WTC11 (cell line): Measurements from ENCODE around the gene EVC2. TPM values are rescaled to one million over a fixed set of nuclear protein-coding genes. Genes with fewer than 3 reads are reported as not detected.

Experiments
- ATAC-seq: fragments of 200-7000 bp; cut with Tn5 transposase; 2 replicates; pipeline ENCODE4 v1.10.0; 2021; ENCODE audit warnings: mild to moderate bottlenecking, moderate library complexity
- CTCF ChIA-PET: fragments of 300-600 bp; sonication (Branson Sonifier 250); formaldehyde crosslinking; loops from one replicate; lab custom pipeline; 2021; ENCODE audit warnings: antibody characterized with exemption; lab: Charles Lee
- POLR2A ChIA-PET: fragments of 350-600 bp; sonication (Branson Sonifier 250); formaldehyde crosslinking; loops from one replicate; lab custom pipeline; 2021; ENCODE audit warnings: antibody characterized with exemption; lab: Charles Lee
- DNase-seq: peaks from one replicate; pipeline ENCODE4 v3.0.0; 2021; ENCODE audit warnings: low spot score
- H3K27ac Mint-ChIP-seq: 2 replicates; pipeline ENCODE4 v1.8.0; 2021; ENCODE audit warnings: mixed read lengths
- H3K27me3 Mint-ChIP-seq: 2 replicates; pipeline ENCODE4 v1.8.0; 2021; ENCODE audit warnings: low read depth, mild to moderate bottlenecking, moderate library complexity, mixed read lengths
- H3K36me3 Mint-ChIP-seq: 2 replicates; pipeline ENCODE4 v1.8.0; 2021; ENCODE audit warnings: mixed read lengths
- H3K4me1 Mint-ChIP-seq: 2 replicates; pipeline ENCODE4 v1.8.0; 2022; ENCODE audit warnings: mixed read lengths
- H3K4me3 Mint-ChIP-seq: 2 replicates; pipeline ENCODE4 v1.8.0; 2021; ENCODE audit warnings: mild to moderate bottlenecking, moderate library complexity, mixed read lengths
- H3K9me3 Mint-ChIP-seq: 2 replicates; pipeline ENCODE4 v1.8.0; 2021; ENCODE audit warnings: mixed read lengths
- CREM ChIP-seq: sonication (generic); formaldehyde crosslinking; IDR thresholded peaks from 2 replicates; pipeline ENCODE4 v1.8.1; 2022; ENCODE audit warnings: mild to moderate bottlenecking, missing genetic modification reagents, moderate library complexity
- EMX1 ChIP-seq: fragments of 250-450 bp; sonication (Bioruptor Pico); IDR thresholded peaks from 2 replicates; pipeline ENCODE4 v1.8.0; 2021; ENCODE audit warnings: mild to moderate bottlenecking
- ESRRA ChIP-seq: sonication (generic); formaldehyde crosslinking; IDR thresholded peaks from 2 replicates; pipeline ENCODE4 v1.8.1; 2022; ENCODE audit warnings: mild to moderate bottlenecking, missing genetic modification reagents, borderline replicate concordance
- ETV6 ChIP-seq: sonication (generic); formaldehyde crosslinking; IDR thresholded peaks from 2 replicates; pipeline ENCODE4 v1.8.1; 2022; ENCODE audit warnings: mild to moderate bottlenecking, missing genetic modification reagents
- FOXK1 ChIP-seq: sonication (generic); formaldehyde crosslinking; IDR thresholded peaks from 2 replicates; pipeline ENCODE4 v1.8.0; 2022; ENCODE audit warnings: mild to moderate bottlenecking, moderate library complexity, missing genetic modification reagents
- GABPB1 ChIP-seq: sonication (generic); formaldehyde crosslinking; IDR thresholded peaks from 2 replicates; pipeline ENCODE4 v1.8.1; 2023; ENCODE audit warnings: mild to moderate bottlenecking, missing genetic modification reagents
- IRF2 ChIP-seq: sonication (generic); formaldehyde crosslinking; IDR thresholded peaks from 2 replicates; pipeline ENCODE4 v1.8.0; 2022; ENCODE audit warnings: low read depth, missing genetic modification reagents, borderline replicate concordance
- JUN ChIP-seq: sonication (generic); formaldehyde crosslinking; IDR thresholded peaks from 2 replicates; pipeline ENCODE4 v1.8.0; 2023; ENCODE audit warnings: mild to moderate bottlenecking, missing genetic modification reagents
- KAT7 ChIP-seq: sonication (generic); formaldehyde crosslinking; IDR thresholded peaks from 2 replicates; pipeline ENCODE4 v1.8.1; 2023; ENCODE audit warnings: missing genetic modification reagents, mild to moderate bottlenecking, borderline replicate concordance
- NR3C1 ChIP-seq: sonication (generic); formaldehyde crosslinking; conservative IDR thresholded peaks from 2 replicates; pipeline ENCODE4 v1.8.1; 2023; ENCODE audit warnings: low read depth, mild to moderate bottlenecking, missing genetic modification reagents
- OVOL2 ChIP-seq: fragments of 250-450 bp; sonication (Bioruptor Pico); IDR thresholded peaks from 2 replicates; pipeline ENCODE4 v1.9.0; 2021; ENCODE audit warnings: mild to moderate bottlenecking, borderline replicate concordance
- SMAD4 ChIP-seq: sonication (generic); formaldehyde crosslinking; IDR thresholded peaks from 2 replicates; pipeline ENCODE4 v1.8.0; 2022; ENCODE audit warnings: mild to moderate bottlenecking, missing genetic modification reagents
- SP1 ChIP-seq: sonication (generic); formaldehyde crosslinking; conservative IDR thresholded peaks from 2 replicates; pipeline ENCODE4 v1.8.1; 2022; ENCODE audit warnings: missing genetic modification reagents
- TCF7 ChIP-seq: sonication (generic); formaldehyde crosslinking; IDR thresholded peaks from 2 replicates; pipeline ENCODE4 v1.8.0; 2022; ENCODE audit warnings: mild to moderate bottlenecking, low read depth, missing genetic modification reagents, moderate library complexity
- TEAD4 ChIP-seq: sonication (generic); formaldehyde crosslinking; IDR thresholded peaks from 2 replicates; pipeline ENCODE4 v1.8.0; 2022; ENCODE audit warnings: mild to moderate bottlenecking, missing genetic modification reagents
- ZNF138 ChIP-seq: sonication (generic); formaldehyde crosslinking; conservative IDR thresholded peaks from 2 replicates; pipeline ENCODE4 v1.8.1; 2022; ENCODE audit warnings: mild to moderate bottlenecking, moderate library complexity, missing genetic modification reagents
- ZNF219 ChIP-seq: sonication (generic); formaldehyde crosslinking; IDR thresholded peaks from 2 replicates; pipeline ENCODE4 v1.8.0; 2023; ENCODE audit warnings: missing genetic modification reagents, mild to moderate bottlenecking, borderline replicate concordance
- ZNF423 ChIP-seq: fragments of 250-450 bp; sonication (Bioruptor Pico); IDR thresholded peaks from 2 replicates; pipeline ENCODE4 v2.1.2; 2022; ENCODE audit warnings: mild to moderate bottlenecking, moderate library complexity
- ZNF671 ChIP-seq: fragments of 250-450 bp; sonication (Bioruptor Pico); IDR thresholded peaks from 2 replicates; pipeline ENCODE4 v1.8.0; 2021; ENCODE audit warnings: mild to moderate bottlenecking
- total RNA-seq: library from RNA; stranded (reverse); gene quantifications from 3 replicates; pipeline ENCODE4 v1.2.3, GENCODE V29; 2021
- TF ChIP-seq, protein P1 (sequence below): sonication (generic); formaldehyde crosslinking; IDR thresholded peaks from 2 replicates; pipeline ENCODE4 v1.8.1; 2022; ENCODE audit warnings: low read depth, mild to moderate bottlenecking, moderate library complexity, missing genetic modification reagents, borderline replicate concordance
- TF ChIP-seq, protein P2 (sequence below): sonication (generic); formaldehyde crosslinking; IDR thresholded peaks from 2 replicates; pipeline ENCODE4 v1.8.1; 2022; ENCODE audit warnings: low read depth, missing genetic modification reagents, borderline replicate concordance
- TF ChIP-seq, protein P3 (sequence below): sonication (generic); formaldehyde crosslinking; IDR thresholded peaks from 2 replicates; pipeline ENCODE4 v1.8.1; 2022; ENCODE audit warnings: missing genetic modification reagents, borderline replicate concordance
- TF ChIP-seq, protein P4 (sequence below): fragments of 200-600 bp; IDR thresholded peaks from 2 replicates; pipeline ENCODE4 v1.8.0; 2022; ENCODE audit warnings: antibody characterized with exemption
- TF ChIP-seq, protein P5 (sequence below): sonication (generic); formaldehyde crosslinking; IDR thresholded peaks from 2 replicates; pipeline ENCODE4 v1.8.1; 2023; ENCODE audit warnings: mild to moderate bottlenecking, missing genetic modification reagents, moderate library complexity
- TF ChIP-seq, protein P6 (sequence below): sonication (generic); formaldehyde crosslinking; IDR thresholded peaks from 2 replicates; pipeline ENCODE4 v1.8.0; 2022; ENCODE audit warnings: mild to moderate bottlenecking, missing genetic modification reagents
- TF ChIP-seq, protein P7 (sequence below): fragments of 250-450 bp; sonication (Bioruptor Pico); IDR thresholded peaks from 2 replicates; pipeline ENCODE4 v1.9.0; 2021; ENCODE audit warnings: moderate library complexity, mild to moderate bottlenecking, inconsistent platforms, borderline replicate concordance
- TF ChIP-seq, protein P8 (sequence below): fragments of 250-450 bp; sonication (Bioruptor Pico); IDR thresholded peaks from 2 replicates; pipeline ENCODE4 v1.8.0; 2021; ENCODE audit warnings: mild to moderate bottlenecking

Gene EVC2
- total RNA-seq, 1 experiment from 2014 or later = 4.8 TPM

DNA sequence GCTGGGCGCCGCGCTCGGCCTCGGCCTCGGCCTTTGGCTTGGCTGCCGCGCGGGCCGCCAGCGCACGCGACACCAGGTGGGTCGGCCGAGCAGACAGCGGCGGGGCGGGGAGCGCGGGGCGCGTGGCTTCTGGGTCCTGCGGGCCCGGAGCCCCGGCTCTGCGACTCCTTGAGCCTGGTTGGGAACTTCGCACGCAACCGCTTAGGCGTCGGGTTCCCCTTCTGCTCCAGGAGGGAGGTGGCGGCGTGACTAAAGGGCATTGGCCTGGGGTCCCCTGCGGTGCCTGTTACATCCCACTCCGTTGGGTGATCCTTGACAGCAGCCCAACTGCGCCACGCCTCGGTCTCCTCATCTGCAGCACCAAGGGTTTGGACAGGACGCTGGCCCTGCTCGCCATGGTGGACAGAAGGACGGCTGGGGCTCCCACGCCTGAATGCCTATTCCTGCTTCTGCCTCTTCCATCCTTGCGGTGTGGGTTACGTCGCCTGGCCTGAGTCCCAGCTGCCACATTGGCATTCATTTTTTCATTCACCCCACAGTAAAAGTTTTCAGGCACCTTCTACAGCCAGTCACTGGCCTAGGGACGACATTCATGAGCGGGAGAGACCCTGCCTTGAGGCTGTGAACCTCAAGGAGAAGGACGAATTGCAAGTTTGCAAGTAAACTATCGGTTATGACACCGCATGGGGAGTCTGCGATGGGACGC is 3.3 kb upstream of the EVC2 start:
- H3K9me3 Mint-ChIP-seq = peaks cover 7% of the 10 kb centered on the region
- ChIA-PET CTCF (interaction anchor here (0.6 kb wide), 2 partner anchors 41 to 254 kb away, joined by 4 to 5 read pairs; no protein-coding TSS in a partner anchor), POLR2A (no interaction called here)
- ATAC-seq (peak; percentile 9), DNase-seq (peak; percentile 49)
- peaks cover 13% of the 10 kb centered on the region for H3K36me3 Mint-ChIP-seq
- H3K4me1 Mint-ChIP-seq = peaks cover 19% of the 10 kb centered on the region
- peaks cover 59% of the 10 kb centered on the region for H3K27me3 Mint-ChIP-seq
- no peak overlapping the region for H3K27ac Mint-ChIP-seq
- H3K4me3 Mint-ChIP-seq = peak overlapping the region; percentile 72
- TF ChIP-seq, protein P1, sequence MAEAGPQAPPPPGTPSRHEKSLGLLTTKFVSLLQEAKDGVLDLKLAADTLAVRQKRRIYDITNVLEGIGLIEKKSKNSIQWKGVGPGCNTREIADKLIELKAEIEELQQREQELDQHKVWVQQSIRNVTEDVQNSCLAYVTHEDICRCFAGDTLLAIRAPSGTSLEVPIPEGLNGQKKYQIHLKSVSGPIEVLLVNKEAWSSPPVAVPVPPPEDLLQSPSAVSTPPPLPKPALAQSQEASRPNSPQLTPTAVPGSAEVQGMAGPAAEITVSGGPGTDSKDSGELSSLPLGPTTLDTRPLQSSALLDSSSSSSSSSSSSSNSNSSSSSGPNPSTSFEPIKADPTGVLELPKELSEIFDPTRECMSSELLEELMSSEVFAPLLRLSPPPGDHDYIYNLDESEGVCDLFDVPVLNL = 0 out of 2 replicates have a peak, but pooled peaks have one; percentile 39
- TF ChIP-seq NR3C1 (CRISPR knock-in tag) (no peak), TEAD4 (CRISPR knock-in tag) (no peak), CREM (no peak), ZNF423 (no peak), OVOL2 (CRISPR knock-in tag) (no peak), JUN (no peak), SMAD4 (CRISPR knock-in tag) (no peak), EMX1 (CRISPR knock-in tag) (no peak), TCF7 (no peak; the same call in 1 of the 2 replicates), GABPB1 (CRISPR knock-in tag) (no peak), IRF2 (CRISPR knock-in tag) (no peak), ZNF219 (CRISPR knock-in tag) (no peak), ZNF138 (no peak), KAT7 (0 out of 2 replicates have a peak, but pooled peaks have one; percentile 32), ETV6 (CRISPR knock-in tag) (peak; percentile 43; the same call in 1 of the 2 replicates), ZNF671 (CRISPR knock-in tag) (no peak), ESRRA (0 out of 2 replicates have a peak, but pooled peaks have one; percentile 47), FOXK1 (CRISPR knock-in tag) (0 out of 2 replicates have a peak, but pooled peaks have one; percentile 10), SP1 (no peak)
- TF ChIP-seq, protein P2, sequence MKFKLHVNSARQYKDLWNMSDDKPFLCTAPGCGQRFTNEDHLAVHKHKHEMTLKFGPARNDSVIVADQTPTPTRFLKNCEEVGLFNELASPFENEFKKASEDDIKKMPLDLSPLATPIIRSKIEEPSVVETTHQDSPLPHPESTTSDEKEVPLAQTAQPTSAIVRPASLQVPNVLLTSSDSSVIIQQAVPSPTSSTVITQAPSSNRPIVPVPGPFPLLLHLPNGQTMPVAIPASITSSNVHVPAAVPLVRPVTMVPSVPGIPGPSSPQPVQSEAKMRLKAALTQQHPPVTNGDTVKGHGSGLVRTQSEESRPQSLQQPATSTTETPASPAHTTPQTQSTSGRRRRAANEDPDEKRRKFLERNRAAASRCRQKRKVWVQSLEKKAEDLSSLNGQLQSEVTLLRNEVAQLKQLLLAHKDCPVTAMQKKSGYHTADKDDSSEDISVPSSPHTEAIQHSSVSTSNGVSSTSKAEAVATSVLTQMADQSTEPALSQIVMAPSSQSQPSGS (CRISPR knock-in tag) = no peak
- TF ChIP-seq, protein P3, sequence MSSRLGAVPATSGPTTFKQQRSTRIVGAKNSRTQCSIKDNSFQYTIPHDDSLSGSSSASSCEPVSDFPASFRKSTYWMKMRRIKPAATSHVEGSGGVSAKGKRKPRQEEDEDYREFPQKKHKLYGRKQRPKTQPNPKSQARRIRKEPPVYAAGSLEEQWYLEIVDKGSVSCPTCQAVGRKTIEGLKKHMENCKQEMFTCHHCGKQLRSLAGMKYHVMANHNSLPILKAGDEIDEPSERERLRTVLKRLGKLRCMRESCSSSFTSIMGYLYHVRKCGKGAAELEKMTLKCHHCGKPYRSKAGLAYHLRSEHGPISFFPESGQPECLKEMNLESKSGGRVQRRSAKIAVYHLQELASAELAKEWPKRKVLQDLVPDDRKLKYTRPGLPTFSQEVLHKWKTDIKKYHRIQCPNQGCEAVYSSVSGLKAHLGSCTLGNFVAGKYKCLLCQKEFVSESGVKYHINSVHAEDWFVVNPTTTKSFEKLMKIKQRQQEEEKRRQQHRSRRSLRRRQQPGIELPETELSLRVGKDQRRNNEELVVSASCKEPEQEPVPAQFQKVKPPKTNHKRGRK (CRISPR knock-in tag) = no peak
- TF ChIP-seq, protein P4, sequence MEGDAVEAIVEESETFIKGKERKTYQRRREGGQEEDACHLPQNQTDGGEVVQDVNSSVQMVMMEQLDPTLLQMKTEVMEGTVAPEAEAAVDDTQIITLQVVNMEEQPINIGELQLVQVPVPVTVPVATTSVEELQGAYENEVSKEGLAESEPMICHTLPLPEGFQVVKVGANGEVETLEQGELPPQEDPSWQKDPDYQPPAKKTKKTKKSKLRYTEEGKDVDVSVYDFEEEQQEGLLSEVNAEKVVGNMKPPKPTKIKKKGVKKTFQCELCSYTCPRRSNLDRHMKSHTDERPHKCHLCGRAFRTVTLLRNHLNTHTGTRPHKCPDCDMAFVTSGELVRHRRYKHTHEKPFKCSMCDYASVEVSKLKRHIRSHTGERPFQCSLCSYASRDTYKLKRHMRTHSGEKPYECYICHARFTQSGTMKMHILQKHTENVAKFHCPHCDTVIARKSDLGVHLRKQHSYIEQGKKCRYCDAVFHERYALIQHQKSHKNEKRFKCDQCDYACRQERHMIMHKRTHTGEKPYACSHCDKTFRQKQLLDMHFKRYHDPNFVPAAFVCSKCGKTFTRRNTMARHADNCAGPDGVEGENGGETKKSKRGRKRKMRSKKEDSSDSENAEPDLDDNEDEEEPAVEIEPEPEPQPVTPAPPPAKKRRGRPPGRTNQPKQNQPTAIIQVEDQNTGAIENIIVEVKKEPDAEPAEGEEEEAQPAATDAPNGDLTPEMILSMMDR = no peak
- TF ChIP-seq, protein P5, sequence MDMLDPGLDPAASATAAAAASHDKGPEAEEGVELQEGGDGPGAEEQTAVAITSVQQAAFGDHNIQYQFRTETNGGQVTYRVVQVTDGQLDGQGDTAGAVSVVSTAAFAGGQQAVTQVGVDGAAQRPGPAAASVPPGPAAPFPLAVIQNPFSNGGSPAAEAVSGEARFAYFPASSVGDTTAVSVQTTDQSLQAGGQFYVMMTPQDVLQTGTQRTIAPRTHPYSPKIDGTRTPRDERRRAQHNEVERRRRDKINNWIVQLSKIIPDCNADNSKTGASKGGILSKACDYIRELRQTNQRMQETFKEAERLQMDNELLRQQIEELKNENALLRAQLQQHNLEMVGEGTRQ (CRISPR knock-in tag) = no peak
- TF ChIP-seq, protein P6, sequence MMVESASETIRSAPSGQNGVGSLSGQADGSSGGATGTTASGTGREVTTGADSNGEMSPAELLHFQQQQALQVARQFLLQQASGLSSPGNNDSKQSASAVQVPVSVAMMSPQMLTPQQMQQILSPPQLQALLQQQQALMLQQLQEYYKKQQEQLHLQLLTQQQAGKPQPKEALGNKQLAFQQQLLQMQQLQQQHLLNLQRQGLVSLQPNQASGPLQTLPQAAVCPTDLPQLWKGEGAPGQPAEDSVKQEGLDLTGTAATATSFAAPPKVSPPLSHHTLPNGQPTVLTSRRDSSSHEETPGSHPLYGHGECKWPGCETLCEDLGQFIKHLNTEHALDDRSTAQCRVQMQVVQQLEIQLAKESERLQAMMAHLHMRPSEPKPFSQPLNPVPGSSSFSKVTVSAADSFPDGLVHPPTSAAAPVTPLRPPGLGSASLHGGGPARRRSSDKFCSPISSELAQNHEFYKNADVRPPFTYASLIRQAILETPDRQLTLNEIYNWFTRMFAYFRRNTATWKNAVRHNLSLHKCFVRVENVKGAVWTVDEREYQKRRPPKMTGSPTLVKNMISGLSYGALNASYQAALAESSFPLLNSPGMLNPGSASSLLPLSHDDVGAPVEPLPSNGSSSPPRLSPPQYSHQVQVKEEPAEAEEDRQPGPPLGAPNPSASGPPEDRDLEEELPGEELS = peak; percentile 48; the same call in 1 of the 2 replicates
- TF ChIP-seq, protein P7, sequence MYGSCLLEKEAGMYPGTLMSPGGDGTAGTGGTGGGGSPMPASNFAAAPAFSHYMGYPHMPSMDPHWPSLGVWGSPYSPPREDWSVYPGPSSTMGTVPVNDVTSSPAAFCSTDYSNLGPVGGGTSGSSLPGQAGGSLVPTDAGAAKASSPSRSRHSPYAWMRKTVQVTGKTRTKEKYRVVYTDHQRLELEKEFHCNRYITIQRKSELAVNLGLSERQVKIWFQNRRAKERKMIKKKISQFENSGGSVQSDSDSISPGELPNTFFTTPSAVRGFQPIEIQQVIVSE (CRISPR knock-in tag) = no peak
- TF ChIP-seq, protein P8, sequence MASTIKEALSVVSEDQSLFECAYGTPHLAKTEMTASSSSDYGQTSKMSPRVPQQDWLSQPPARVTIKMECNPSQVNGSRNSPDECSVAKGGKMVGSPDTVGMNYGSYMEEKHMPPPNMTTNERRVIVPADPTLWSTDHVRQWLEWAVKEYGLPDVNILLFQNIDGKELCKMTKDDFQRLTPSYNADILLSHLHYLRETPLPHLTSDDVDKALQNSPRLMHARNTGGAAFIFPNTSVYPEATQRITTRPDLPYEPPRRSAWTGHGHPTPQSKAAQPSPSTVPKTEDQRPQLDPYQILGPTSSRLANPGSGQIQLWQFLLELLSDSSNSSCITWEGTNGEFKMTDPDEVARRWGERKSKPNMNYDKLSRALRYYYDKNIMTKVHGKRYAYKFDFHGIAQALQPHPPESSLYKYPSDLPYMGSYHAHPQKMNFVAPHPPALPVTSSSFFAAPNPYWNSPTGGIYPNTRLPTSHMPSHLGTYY (CRISPR knock-in tag) = no peak
